Stimulated activated CD4-positive, alpha-beta T cell treated with anti-CD3 and anti-CD28 coated beads, Interleukin-1b, Interleukin-23, amount 100 ng/mL, for 48 hours (primary cell): Measurements from ENCODE around the gene NANOG.
"Not testable (repeated sequence)": the region's sequence is repeated elsewhere in the genome, so short reads cannot be mapped to it uniquely, and the experiment has no call there.

ENCODE experiments used
- DNase-seq: peaks from one replicate; pipeline ENCODE4 v3.0.0-alpha.2; 2020

The NANOG gene

GRCh38 chr12:7806319-7806718, 17.1 kb downstream of the NANOG start:
- not testable (repeated sequence) for DNase-seq

DNA sequence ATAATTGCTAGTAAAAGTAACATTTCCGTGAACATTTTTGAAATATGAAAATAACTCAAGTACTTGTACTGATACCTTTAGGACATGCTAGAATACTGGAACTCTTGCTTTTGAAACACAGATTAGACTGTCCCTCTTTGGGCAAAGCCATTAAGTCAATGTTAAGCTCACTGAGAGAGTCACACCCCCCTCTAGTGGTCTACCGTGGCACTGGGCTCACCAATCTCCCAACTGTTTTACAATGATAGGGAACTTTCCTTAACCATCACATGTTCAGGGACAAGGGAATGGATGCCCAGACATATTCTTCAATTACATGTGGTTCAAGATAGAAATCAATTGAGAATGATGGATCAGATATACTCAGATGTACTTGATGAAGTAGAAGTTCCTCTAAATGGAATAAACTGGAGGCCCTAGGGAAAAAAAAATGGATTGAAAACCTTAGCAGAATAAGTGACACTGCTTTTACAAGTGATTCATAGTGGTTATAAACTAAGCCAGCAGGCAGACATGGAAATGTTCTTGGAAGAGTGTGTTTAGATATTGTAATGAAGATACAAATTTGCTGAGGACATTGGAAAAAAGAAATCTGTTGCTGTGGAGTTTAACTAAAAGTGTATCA, 17.8 kb downstream of the NANOG start:
- peak; percentile 62 for DNase-seq

GRCh38 chr12:7825754-7826153, 36.6 kb downstream of the NANOG start:
- DNase-seq, result not testable (repeated sequence)

- DNase-seq, result not testable (repeated sequence)
These were observed 40.5 kb downstream of the NANOG start for GRCh38 chr12:7829737-7830136.

- DNase-seq, result no peak
These were observed 43.0 kb downstream of the NANOG start for GRCh38 chr12:7832059-7832696.

- not testable (repeated sequence) for DNase-seq
These were observed 44.0 kb downstream of the NANOG start for GRCh38 chr12:7833201-7833600.

GRCh38 chr12:7833831-7834230, 44.6 kb downstream of the NANOG start:
- DNase-seq, result no peak

GRCh38 chr12:7834701-7835100, 45.5 kb downstream of the NANOG start:
- DNase-seq, result no peak

GRCh38 chr12:7835116-7835515, 45.9 kb downstream of the NANOG start:
- no peak for DNase-seq

DNA sequence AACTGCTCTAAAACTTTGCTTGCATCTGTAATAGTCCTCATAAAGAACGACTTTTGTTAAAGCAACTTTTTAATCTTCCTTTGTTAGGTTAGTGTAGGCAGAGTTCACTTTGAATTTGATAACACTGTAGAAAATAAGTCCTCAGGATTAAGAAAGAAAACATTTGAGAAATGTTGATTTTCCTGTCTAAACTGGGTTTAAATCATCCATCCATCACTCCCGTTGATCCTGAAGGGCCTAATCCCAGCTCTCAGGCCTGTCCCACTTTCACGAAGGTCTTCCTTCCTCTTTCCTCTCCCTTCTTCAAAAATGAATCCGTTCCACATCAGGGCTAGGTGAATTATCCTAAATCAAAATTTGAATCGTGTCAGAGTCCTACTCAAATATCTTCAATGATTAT, 46.6 kb downstream of the NANOG start:
- no peak for DNase-seq

- DNase-seq, result no peak
These were observed 48.2 kb downstream of the NANOG start for GRCh38 chr12:7837366-7837765.

DNA sequence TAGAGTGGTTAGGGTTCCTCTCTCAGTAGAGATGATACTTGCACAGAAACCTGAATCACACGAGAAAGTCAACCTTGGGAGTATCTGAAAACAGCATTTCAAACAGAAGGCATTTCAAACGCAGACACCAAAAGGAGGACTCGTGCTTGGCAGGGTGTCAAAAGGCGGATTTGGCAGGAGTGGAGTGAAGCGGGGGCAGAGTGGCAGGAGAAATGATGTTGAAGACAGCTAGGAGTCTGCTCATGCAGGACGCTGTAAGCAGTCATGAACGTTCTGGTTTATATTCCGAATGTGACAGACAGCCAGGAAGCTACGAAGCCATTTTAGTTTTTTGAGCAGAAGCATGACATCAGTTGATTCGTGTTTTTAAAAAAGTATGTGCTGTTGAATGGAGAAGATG, 50.0 kb downstream of the NANOG start:
- not testable (repeated sequence) for DNase-seq

GRCh38 chr12:7839848-7840247, 50.6 kb downstream of the NANOG start:
- not testable (repeated sequence) for DNase-seq

- not testable (repeated sequence) for DNase-seq
These were observed 53.2 kb downstream of the NANOG start for GRCh38 chr12:7842444-7842843.

DNA sequence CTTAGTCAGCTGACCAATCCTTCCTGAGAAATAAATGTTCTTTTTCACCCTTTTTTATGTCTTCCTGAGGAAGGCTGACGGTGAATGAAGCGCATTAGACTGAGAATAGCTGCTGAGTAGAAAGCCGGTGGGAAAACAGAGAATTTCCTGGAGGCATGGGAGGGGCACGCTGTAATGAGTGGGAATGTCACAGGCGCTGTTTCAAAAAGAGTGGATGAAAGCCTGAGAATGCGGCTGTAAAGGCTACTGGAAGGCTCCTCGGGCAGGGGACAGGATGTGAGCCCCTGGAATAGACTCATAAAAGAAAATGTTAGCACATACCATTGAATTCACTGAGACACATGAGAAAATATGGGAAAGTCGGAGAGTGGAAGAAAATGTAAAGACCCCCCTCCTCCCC, 53.9 kb downstream of the NANOG start:
- DNase-seq, result not testable (repeated sequence)

GRCh38 chr12:7843583-7843982, 54.4 kb downstream of the NANOG start:
- DNase-seq, result not testable (repeated sequence)

- DNase-seq, result no peak
These were observed 54.9 kb downstream of the NANOG start for GRCh38 chr12:7844116-7844515.

GRCh38 chr12:7847226-7848097, 58.3 kb downstream of the NANOG start:
- DNase-seq, result not testable (repeated sequence)

DNA sequence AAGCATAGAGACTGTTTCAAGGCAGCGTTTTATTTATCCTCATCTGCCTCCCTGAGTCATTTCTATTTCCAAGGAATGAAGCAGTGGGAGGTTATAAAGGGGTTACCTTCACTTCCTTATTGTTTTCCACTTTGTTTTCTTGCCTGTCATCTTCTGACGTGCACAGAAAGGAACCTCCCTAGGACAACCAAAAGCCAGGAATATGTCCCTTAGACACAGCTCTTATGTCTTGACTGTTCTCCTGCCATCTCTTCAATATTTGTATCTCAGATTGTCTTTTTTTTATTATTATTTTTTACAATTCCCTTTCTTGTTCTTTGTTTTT, 58.9 kb downstream of the NANOG start:
- not testable (repeated sequence) for DNase-seq
